Mesenchymal stem cell (in vitro differentiated cells and primary cell): ENCODE data around the gene CEBPB.
"Not testable (repeated sequence)": the region's sequence is repeated elsewhere in the genome, so short reads cannot be mapped to it uniquely, and the experiment has no call there.

Source experiments
- DNase-seq: peaks from one replicate; pipeline ENCODE4 v3.0.0-alpha.2; 2013
- H2AFZ ChIP-seq: one replicate; pipeline ENCODE4 v1.6.1; 2013; ENCODE audit warnings: low read depth, mild to moderate bottlenecking, control low read depth, inconsistent platforms, low read length, moderate library complexity
- H2AK5ac ChIP-seq: 2 replicates; pipeline ENCODE4 v1.6.1; 2013; ENCODE audit warnings: low read length, moderate library complexity, mild to moderate bottlenecking, inconsistent platforms; ENCODE audit not compliant: severe bottlenecking
- H2BK120ac ChIP-seq: one replicate; pipeline ENCODE4 v1.6.1; 2013; ENCODE audit warnings: low read depth, mild to moderate bottlenecking, inconsistent platforms, low read length, moderate library complexity
- H2BK12ac ChIP-seq, 2 experiments: one replicate each; pipeline ENCODE4 v1.6.1; 2013; ENCODE audit warnings: inconsistent platforms in 2 of 2, low read length in 2 of 2, mild to moderate bottlenecking in 2 of 2, moderate library complexity in 2 of 2, control low read depth in 1 of 2
- H2BK15ac ChIP-seq: one replicate; pipeline ENCODE4 v1.6.1; 2013; ENCODE audit warnings: mild to moderate bottlenecking, low read depth, inconsistent platforms; ENCODE audit not compliant: poor library complexity, severe bottlenecking
- H2BK5ac ChIP-seq: 2 replicates; pipeline ENCODE4 v1.6.1; 2013; ENCODE audit warnings: low read depth, mild to moderate bottlenecking, low read length, control low read depth, inconsistent platforms; ENCODE audit not compliant: poor library complexity, severe bottlenecking
- H3K14ac ChIP-seq, 2 experiments: one replicate each; pipeline ENCODE4 v1.6.1; 2013; ENCODE audit warnings: inconsistent platforms in 2 of 2, low read length in 2 of 2, control low read depth in 1 of 2, mild to moderate bottlenecking in 1 of 2, moderate library complexity in 1 of 2
- H3K18ac ChIP-seq, 2 experiments: one replicate each; pipeline ENCODE4 v1.6.1; 2013; ENCODE audit warnings: inconsistent platforms in 2 of 2, low read length in 2 of 2, control low read depth in 1 of 2, low read depth in 1 of 2, mild to moderate bottlenecking in 1 of 2
- H3K23ac ChIP-seq, 2 experiments: one replicate each; pipeline ENCODE4 v1.6.1; 2013; ENCODE audit warnings: inconsistent platforms in 2 of 2, low read length in 2 of 2, mild to moderate bottlenecking in 2 of 2, moderate library complexity in 2 of 2, control low read depth in 1 of 2
- H3K27ac ChIP-seq: 2 replicates; pipeline ENCODE4 v1.5.1; 2013; ENCODE audit warnings: mild to moderate bottlenecking, moderate library complexity, low read length, control low read depth, inconsistent platforms; ENCODE audit not compliant: poor library complexity, severe bottlenecking
- H3K27me3 ChIP-seq, 2 experiments: 2 replicates each; pipeline versions ENCODE4 v1.6.1 to v1.7.0; 2013; ENCODE audit warnings: low read length in 2 of 2, mild to moderate bottlenecking in 2 of 2, moderate library complexity in 2 of 2, control low read depth in 1 of 2, inconsistent platforms in 1 of 2; ENCODE audit not compliant: control insufficient read depth in 1 of 2, insufficient read depth in 1 of 2
- H3K36me3 ChIP-seq, 2 experiments: 2 replicates each; pipeline versions ENCODE4 v1.6.1 to v1.7.0; 2013; ENCODE audit warnings: low read length in 2 of 2, control low read depth in 1 of 2, inconsistent platforms in 1 of 2, low read depth in 1 of 2, mild to moderate bottlenecking in 1 of 2; ENCODE audit not compliant: insufficient read depth in 2 of 2, control insufficient read depth in 1 of 2
- H3K4ac ChIP-seq, 2 experiments: one replicate each; pipeline ENCODE4 v1.6.1; 2013; ENCODE audit warnings: inconsistent platforms in 2 of 2, low read length in 2 of 2, mild to moderate bottlenecking in 2 of 2, moderate library complexity in 2 of 2, control low read depth in 1 of 2, low read depth in 1 of 2
- H3K4me1 ChIP-seq: 2 replicates; pipeline ENCODE4 v1.6.1; 2013; ENCODE audit warnings: low read depth, low read length, control low read depth; ENCODE audit not compliant: control insufficient read depth, insufficient read depth
- H3K4me2 ChIP-seq: 2 replicates; pipeline ENCODE4 v1.6.1; 2013; ENCODE audit warnings: low read length, mild to moderate bottlenecking, inconsistent platforms; ENCODE audit not compliant: poor library complexity, severe bottlenecking
- H3K4me3 ChIP-seq, 2 experiments: 2 replicates each; pipeline versions ENCODE4 v1.5.1 to v1.7.0; 2013; ENCODE audit warnings: low read length in 2 of 2, mild to moderate bottlenecking in 2 of 2, control low read depth in 1 of 2, low read depth in 1 of 2; ENCODE audit not compliant: insufficient read depth in 1 of 2
- H3K79me1 ChIP-seq: replicated peaks from 2 replicates; pipeline ENCODE4 v1.6.1; 2013; ENCODE audit warnings: mild to moderate bottlenecking, control low read depth, low read length, inconsistent platforms; ENCODE audit not compliant: poor library complexity, severe bottlenecking
- H3K9ac ChIP-seq: 2 replicates; pipeline ENCODE4 v1.7.0; 2013; ENCODE audit warnings: mild to moderate bottlenecking, low read length, moderate library complexity
- H3K9me3 ChIP-seq: 2 replicates; pipeline ENCODE4 v1.7.0; 2013; ENCODE audit warnings: mild to moderate bottlenecking, low read length; ENCODE audit not compliant: control insufficient read depth
- H4K8ac ChIP-seq: one replicate; pipeline ENCODE4 v1.6.1; 2013; ENCODE audit warnings: inconsistent platforms, mild to moderate bottlenecking, low read length, moderate library complexity
- H4K91ac ChIP-seq: one replicate; pipeline ENCODE4 v1.6.1; 2013; ENCODE audit warnings: mild to moderate bottlenecking, low read length, inconsistent platforms
- WGBS: methylation state at CpG from one replicate; pipeline ENCODE4 v1.1.7; 2013; ENCODE audit warnings: mixed read lengths; 5-methylcytosine and 5-hydroxymethylcytosine counted together

CEBPB gene

GRCh38 chr20:50175938-50176933 lies 14.4 kb upstream of the CEBPB start:
- H3K4me3 ChIP-seq: no peak overlapping the region
- no peaks in the 10 kb centered on the region for H3K9me3 ChIP-seq
- peaks cover 3% of the 10 kb centered on the region for H3K79me1 ChIP-seq
- H4K91ac ChIP-seq: no peak overlapping the region
- H3K4ac ChIP-seq: no peak overlapping the region
- H3K27me3 ChIP-seq: no peaks in the 10 kb centered on the region
- H3K9ac ChIP-seq: no peak overlapping the region
- no peak overlapping the region for H3K23ac ChIP-seq
- no peak overlapping the region for H2BK15ac ChIP-seq
- no peak overlapping the region for H2AFZ ChIP-seq
- H2BK12ac ChIP-seq: no peak overlapping the region
- DNase-seq: no peak
- no peak overlapping the region for H4K8ac ChIP-seq
- no peak overlapping the region for H2BK120ac ChIP-seq
- no peak overlapping the region for H3K4me2 ChIP-seq
- no peak overlapping the region for H3K27ac ChIP-seq
- WGBS: 94% methylated on average over 14 of the region's 18 CpGs
- no peaks in the 10 kb centered on the region for H3K36me3 ChIP-seq
- no peak overlapping the region for H3K14ac ChIP-seq
- H3K4me1 ChIP-seq: peaks cover 15% of the 10 kb centered on the region
- H2BK5ac ChIP-seq: no peak overlapping the region
- H3K18ac ChIP-seq: no peak overlapping the region
- H2AK5ac ChIP-seq: no peak overlapping the region

GRCh38 chr20:50178672-50179071 lies 12.0 kb upstream of the CEBPB start:
- not testable (repeated sequence) for H3K27ac ChIP-seq, H2AK5ac ChIP-seq, H2AFZ ChIP-seq, H2BK5ac ChIP-seq, H3K4me1 ChIP-seq, H3K36me3 ChIP-seq, H3K9me3 ChIP-seq, H3K23ac ChIP-seq, H3K9ac ChIP-seq, H3K4me3 ChIP-seq, H2BK120ac ChIP-seq, H3K14ac ChIP-seq, H3K27me3 ChIP-seq, H2BK12ac ChIP-seq, H3K79me1 ChIP-seq, H3K4me2 ChIP-seq, DNase-seq, H3K4ac ChIP-seq, H2BK15ac ChIP-seq, H3K18ac ChIP-seq, H4K91ac ChIP-seq, H4K8ac ChIP-seq
- WGBS: 92% methylated on average over 6 of the region's 9 CpGs

- H4K8ac ChIP-seq: no peak overlapping the region
- no peak overlapping the region for H3K14ac ChIP-seq
- H2BK15ac ChIP-seq: no peak overlapping the region
- H2BK120ac ChIP-seq: no peak overlapping the region
- H4K91ac ChIP-seq: no peak overlapping the region
- no peak overlapping the region for H3K9ac ChIP-seq
- H2AFZ ChIP-seq: no peak overlapping the region
- DNase-seq: no peak
- no peak overlapping the region for H3K4ac ChIP-seq
- no peak overlapping the region for H3K18ac ChIP-seq
- no peak overlapping the region for H3K23ac ChIP-seq
- peaks cover 1% of the 10 kb centered on the region for H3K79me1 ChIP-seq
- H2AK5ac ChIP-seq: no peak overlapping the region
- H3K4me3 ChIP-seq: no peak overlapping the region
- H2BK12ac ChIP-seq: no peak overlapping the region
- no peaks in the 10 kb centered on the region for H3K27me3 ChIP-seq
- no peaks in the 10 kb centered on the region for H3K4me1 ChIP-seq
- no peaks in the 10 kb centered on the region for H3K36me3 ChIP-seq
- H3K27ac ChIP-seq: no peak overlapping the region
- H3K4me2 ChIP-seq: no peak overlapping the region
- H3K9me3 ChIP-seq: no peaks in the 10 kb centered on the region
- no peak overlapping the region for H2BK5ac ChIP-seq
- 96% methylated on average over 9 of the region's 10 CpGs for WGBS
These were observed 9.3 kb upstream of the CEBPB start for GRCh38 chr20:50181344-50181743.

GRCh38 chr20:50182346-50182745 lies 8.3 kb upstream of the CEBPB start:
- H3K79me1 ChIP-seq: peaks cover 1% of the 10 kb centered on the region
- H3K18ac ChIP-seq: no peak overlapping the region
- no peak overlapping the region for H2BK12ac ChIP-seq
- peaks cover 4% of the 10 kb centered on the region for H3K4me1 ChIP-seq
- H2BK5ac ChIP-seq: no peak overlapping the region
- H3K9me3 ChIP-seq: no peaks in the 10 kb centered on the region
- no peaks in the 10 kb centered on the region for H3K36me3 ChIP-seq
- DNase-seq: no peak
- H3K14ac ChIP-seq: no peak overlapping the region
- H4K91ac ChIP-seq: no peak overlapping the region
- no peak overlapping the region for H2AFZ ChIP-seq
- no peak overlapping the region for H3K4me2 ChIP-seq
- H3K27ac ChIP-seq: no peak overlapping the region
- H3K23ac ChIP-seq: no peak overlapping the region
- no peak overlapping the region for H3K4ac ChIP-seq
- no peak overlapping the region for H4K8ac ChIP-seq
- no peak overlapping the region for H2BK15ac ChIP-seq
- H3K4me3 ChIP-seq: no peak overlapping the region
- WGBS: 87% methylated on average over 1 of the region's 2 CpGs
- no peak overlapping the region for H2AK5ac ChIP-seq
- H3K27me3 ChIP-seq: no peaks in the 10 kb centered on the region
- no peak overlapping the region for H3K9ac ChIP-seq
- no peak overlapping the region for H2BK120ac ChIP-seq
